Adrenal gland (tissue), 5 donors: ENCODE measurements around the gene PRUNE1.

Experiments
- POLR2A ChIP-seq, 2 donors: fragments of 450-650 bp; IDR thresholded peaks; one replicate each; pipeline ENCODE4 v1.6.1; 2017; ENCODE audit warnings: antibody characterized with exemption in 2 of 2, mild to moderate bottlenecking in 2 of 2, moderate library complexity in 1 of 2
- TF ChIP-seq, protein P1 (sequence below), 6 experiments: fragments of 450-650 bp in 4 of 6; fragments of 200-600 bp in 2 of 6; sonication (generic) in 1 of 6; IDR thresholded peaks; 1 replicate in 5 of 6; 2 replicates in 1 of 6; pipeline versions ENCODE4 v1.5.1 to v1.8.0; 2016 to 2021; ENCODE audit warnings: antibody characterized with exemption in 6 of 6, mild to moderate bottlenecking in 2 of 6, moderate library complexity in 1 of 6
- donor health status: DM: no; HTN: no; CAD: no.

GRCh38 chr1:151047591-151047924 is 39.3 kb downstream of the PRUNE1 start, which contains the start of gene C1orf56:
- TF ChIP-seq, protein P1, sequence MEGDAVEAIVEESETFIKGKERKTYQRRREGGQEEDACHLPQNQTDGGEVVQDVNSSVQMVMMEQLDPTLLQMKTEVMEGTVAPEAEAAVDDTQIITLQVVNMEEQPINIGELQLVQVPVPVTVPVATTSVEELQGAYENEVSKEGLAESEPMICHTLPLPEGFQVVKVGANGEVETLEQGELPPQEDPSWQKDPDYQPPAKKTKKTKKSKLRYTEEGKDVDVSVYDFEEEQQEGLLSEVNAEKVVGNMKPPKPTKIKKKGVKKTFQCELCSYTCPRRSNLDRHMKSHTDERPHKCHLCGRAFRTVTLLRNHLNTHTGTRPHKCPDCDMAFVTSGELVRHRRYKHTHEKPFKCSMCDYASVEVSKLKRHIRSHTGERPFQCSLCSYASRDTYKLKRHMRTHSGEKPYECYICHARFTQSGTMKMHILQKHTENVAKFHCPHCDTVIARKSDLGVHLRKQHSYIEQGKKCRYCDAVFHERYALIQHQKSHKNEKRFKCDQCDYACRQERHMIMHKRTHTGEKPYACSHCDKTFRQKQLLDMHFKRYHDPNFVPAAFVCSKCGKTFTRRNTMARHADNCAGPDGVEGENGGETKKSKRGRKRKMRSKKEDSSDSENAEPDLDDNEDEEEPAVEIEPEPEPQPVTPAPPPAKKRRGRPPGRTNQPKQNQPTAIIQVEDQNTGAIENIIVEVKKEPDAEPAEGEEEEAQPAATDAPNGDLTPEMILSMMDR (IDR thresholded peaks at IDR 0.05) = no peak
- peak in 1 of 2 donors; percentile 74 for TF ChIP-seq POLR2A (IDR thresholded peaks at IDR 0.05)
